T-helper 17 cell (primary cell): ENCODE measurements around the gene PYGM. TPM values are rescaled to one million over a fixed set of nuclear protein-coding genes. Genes with fewer than 3 reads are reported as not detected.

Source experiments
- ATAC-seq: fragments of 150-1000 bp; cut with Tn5 transposase; 2 replicates; pipeline ENCODE4 v1.10.0; 2021; ENCODE audit warnings: mild to moderate bottlenecking, moderate library complexity
- DNase-seq, 3 donors: peaks; one replicate each; pipeline versions ENCODE4 v3.0.0 to v3.0.0-alpha.2; 2020 to 2021
- H3K9me3 ChIP-seq: one replicate; pipeline ENCODE4 v1.7.0; 2013; ENCODE audit warnings: low read length, mild to moderate bottlenecking; ENCODE audit not compliant: control insufficient read depth, poor library complexity, severe bottlenecking
- H3K27ac Mint-ChIP-seq: one replicate; pipeline ENCODE4 v1.8.0; 2022; ENCODE audit warnings: mild to moderate bottlenecking, moderate library complexity, mixed read lengths
- H3K27me3 Mint-ChIP-seq: one replicate; pipeline ENCODE4 v1.8.0; 2022; ENCODE audit warnings: mixed read lengths
- H3K36me3 Mint-ChIP-seq: one replicate; pipeline ENCODE4 v1.8.0; 2022; ENCODE audit warnings: low read depth, mixed read lengths
- H3K4me1 Mint-ChIP-seq: one replicate; pipeline ENCODE4 v1.8.0; 2022; ENCODE audit warnings: mild to moderate bottlenecking, mixed read lengths
- H3K4me3 Mint-ChIP-seq: one replicate; pipeline ENCODE4 v1.8.0; 2022; ENCODE audit warnings: mild to moderate bottlenecking, moderate library complexity, mixed read lengths
- total RNA-seq, 4 donors: library from RNA in 2 of 4; stranded (reverse) in 2 of 4; gene quantifications; one replicate each; pipeline ENCODE4 v1.2.3 and lab custom pipeline; 2022 to 2026

Gene PYGM
- total RNA-seq (10 to 100 TPM; 11.8 to 27.1 TPM), total RNA-seq (lab: John Stamatoyannopoulos, UW) (20.9 to 26.3 reads per million in 2 donors)

GRCh38 chr11:64759722-64760719, at the start of gene PYGM:
Gene PYGM, minus strand, starts transcription at chr11:64759974. Its CDS starts 76 bp downstream, at chr11:64759898.
- no peaks in the 10 kb centered on the region for H3K9me3 ChIP-seq
- Mint-ChIP-seq H3K36me3 (peaks cover 11% of the 10 kb centered on the region), H3K27me3 (no peaks in the 10 kb centered on the region), H3K27ac (peak within 1 kb of the TSS; percentile 95), H3K4me3 (peak within 1 kb of the TSS; percentile 81), H3K4me1 (peaks cover 51% of the 10 kb centered on the region)
- peak; percentile 8 for ATAC-seq
- DNase-seq = no peak

GRCh38 chr11:64805481-64805880, 45.7 kb upstream of the PYGM start:
- Mint-ChIP-seq H3K27ac (no peak overlapping the region), H3K36me3 (peaks cover 5% of the 10 kb centered on the region), H3K4me3 (no peak overlapping the region), H3K27me3 (no peaks in the 10 kb centered on the region), H3K4me1 (peaks cover 31% of the 10 kb centered on the region)
- H3K9me3 ChIP-seq = no peaks in the 10 kb centered on the region
- no peak for DNase-seq
- ATAC-seq = no peak

- Mint-ChIP-seq H3K4me3 (peak overlapping the region; percentile 89), H3K4me1 (peaks cover 24% of the 10 kb centered on the region), H3K36me3 (peaks cover 5% of the 10 kb centered on the region), H3K27ac (peak overlapping the region; percentile 95), H3K27me3 (no peaks in the 10 kb centered on the region)
- ATAC-seq (no peak), DNase-seq (no peak)
- H3K9me3 ChIP-seq = no peaks in the 10 kb centered on the region
Measured at GRCh38 chr11:64804346-64805210, 44.8 kb upstream of the PYGM start.

GRCh38 chr11:64803846-64804345, 44.1 kb upstream of the PYGM start:
- ATAC-seq (no peak), DNase-seq (no peak)
- H3K27ac Mint-ChIP-seq = peak overlapping the region; percentile 95
- peaks cover 21% of the 10 kb centered on the region for H3K4me1 Mint-ChIP-seq
- peaks cover 5% of the 10 kb centered on the region for H3K36me3 Mint-ChIP-seq
- no peaks in the 10 kb centered on the region for H3K9me3 ChIP-seq
- H3K4me3 Mint-ChIP-seq = peak overlapping the region; percentile 89
- no peaks in the 10 kb centered on the region for H3K27me3 Mint-ChIP-seq

- peaks cover 8% of the 10 kb centered on the region for H3K36me3 Mint-ChIP-seq
Measured at GRCh38 chr11:64803158-64803845, 43.5 kb upstream of the PYGM start, which contains the start of gene MAP4K2. Gene MAP4K2, minus strand, starts transcription at chr11:64803214. Its CDS starts 65 bp downstream, at chr11:64803149.

DNA sequence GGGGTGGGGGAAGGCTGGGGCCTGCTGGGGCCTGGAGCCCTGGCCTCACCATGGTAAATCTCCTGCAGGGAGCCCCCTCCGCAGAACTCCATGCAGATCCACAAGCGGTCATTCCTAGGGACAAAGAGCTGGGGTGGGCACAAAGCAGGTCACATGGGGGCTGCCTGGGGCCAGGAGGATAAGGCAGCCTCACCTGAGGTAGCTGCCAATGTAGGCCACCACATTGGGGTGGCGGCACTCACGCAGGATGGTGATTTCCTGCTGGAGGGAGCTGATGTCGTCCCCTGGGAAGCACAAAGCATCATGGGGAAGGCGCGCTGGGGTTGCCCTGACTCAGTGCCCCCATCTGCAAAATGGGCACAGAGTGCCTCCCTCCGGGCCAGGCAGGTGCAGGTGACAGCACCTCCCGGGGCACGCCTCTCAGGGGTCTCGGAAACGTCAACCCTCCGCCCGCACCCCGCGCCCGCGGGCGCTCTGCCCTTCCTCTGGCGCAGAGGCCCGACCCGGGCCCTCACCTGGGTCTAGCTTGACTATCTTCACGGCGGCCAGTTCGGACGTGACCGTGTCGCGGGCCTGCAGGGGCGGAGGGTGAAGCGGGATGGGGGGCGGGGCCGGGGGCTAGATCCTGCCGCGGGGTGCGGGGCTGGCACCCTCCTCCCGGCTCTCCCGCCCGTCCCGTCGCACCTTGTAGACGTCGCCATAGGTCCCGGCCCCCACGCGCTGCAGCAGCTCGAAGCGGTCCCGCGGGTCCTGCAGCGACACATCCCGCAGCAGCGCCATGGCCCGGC, 42.8 kb upstream of the PYGM start:
- DNase-seq (peak in 1 of 3 donors; percentile 45), ATAC-seq (peak; percentile 37)
- Mint-ChIP-seq H3K4me3 (peak overlapping the region; percentile 82), H3K4me1 (peaks cover 24% of the 10 kb centered on the region), H3K27me3 (no peaks in the 10 kb centered on the region), H3K27ac (peak overlapping the region; percentile 95), H3K36me3 (peaks cover 8% of the 10 kb centered on the region)
- H3K9me3 ChIP-seq = no peaks in the 10 kb centered on the region

More at GRCh38 chr11:64803158-64803845, 43.5 kb upstream of the PYGM start, which contains the start of gene MAP4K2:
- peak; percentile 90 to 97 (median 92) for DNase-seq
- Mint-ChIP-seq H3K4me1 (peaks cover 24% of the 10 kb centered on the region), H3K27ac (peak within 1 kb of the TSS; percentile 95), H3K4me3 (peak within 1 kb of the TSS; percentile 89), H3K27me3 (no peaks in the 10 kb centered on the region)
- peak; percentile 93 for ATAC-seq
- H3K9me3 ChIP-seq = no peaks in the 10 kb centered on the region

DNA sequence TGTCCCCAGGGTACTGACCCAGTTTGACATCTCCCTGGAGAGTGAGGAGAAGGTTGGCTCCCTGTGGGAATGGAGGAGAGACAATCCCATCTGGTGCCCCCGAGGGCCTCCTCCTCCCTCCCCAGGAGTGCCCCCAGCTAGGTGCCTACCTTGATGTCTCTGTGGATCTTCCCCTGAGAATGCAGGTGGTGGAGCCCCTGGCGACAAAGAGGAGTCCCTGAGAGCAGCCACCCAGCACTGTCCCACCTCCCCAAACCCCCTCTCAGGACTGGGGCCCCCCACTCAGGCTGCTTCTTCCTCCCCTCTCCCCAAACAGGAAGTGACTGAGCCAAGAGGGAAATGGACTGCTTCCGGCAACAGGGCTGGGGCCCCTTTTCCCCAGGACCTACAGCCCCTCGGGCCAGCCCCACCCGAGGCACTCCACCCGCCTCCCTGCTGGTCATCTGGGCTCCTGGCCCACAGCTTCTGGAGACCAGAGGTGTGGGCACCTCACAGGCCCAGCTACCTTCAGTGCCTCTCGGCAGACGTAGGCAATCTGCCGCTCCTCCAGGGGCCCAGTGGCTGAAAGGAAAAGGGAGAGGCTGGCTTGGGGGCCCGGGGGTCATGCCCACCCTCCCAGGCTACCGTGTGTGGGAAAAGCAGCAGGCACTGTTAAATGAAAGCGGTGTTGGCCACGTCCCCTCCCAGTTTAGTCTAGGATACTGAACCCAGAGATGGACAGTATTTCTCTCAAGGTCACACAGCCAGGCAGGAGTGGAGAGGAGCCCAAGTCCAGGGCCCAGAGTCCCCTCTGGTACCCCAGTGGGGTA, 42.0 kb upstream of the PYGM start:
- no peak for ATAC-seq

DNA sequence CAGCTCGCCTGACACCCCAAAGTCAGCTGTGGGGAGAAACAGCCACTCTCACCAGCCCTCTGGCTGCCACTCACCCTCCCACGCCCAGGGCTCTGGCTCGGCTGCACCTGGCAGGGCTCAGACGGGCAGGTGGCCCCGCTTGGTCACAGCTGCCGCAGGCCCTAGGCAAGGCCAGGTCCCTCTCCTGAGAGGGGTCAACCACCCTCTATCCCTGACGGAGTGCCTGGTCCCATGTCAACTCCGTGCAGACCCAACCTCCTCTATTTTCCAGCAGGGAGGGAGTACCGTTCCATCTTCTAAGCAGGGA, 41.3 kb upstream of the PYGM start:
- Mint-ChIP-seq H3K4me3 (peak overlapping the region; percentile 69), H3K27ac (peak overlapping the region; percentile 80), H3K36me3 (peaks cover 4% of the 10 kb centered on the region), H3K4me1 (peaks cover 20% of the 10 kb centered on the region), H3K27me3 (no peaks in the 10 kb centered on the region)
- ATAC-seq = no peak
- H3K9me3 ChIP-seq = no peaks in the 10 kb centered on the region
- DNase-seq = no peak

More for the DNA sequence above, 42.0 kb upstream of the PYGM start:
- Mint-ChIP-seq H3K36me3 (peaks cover 7% of the 10 kb centered on the region), H3K4me1 (peaks cover 20% of the 10 kb centered on the region), H3K27me3 (no peaks in the 10 kb centered on the region), H3K27ac (peak overlapping the region; percentile 80), H3K4me3 (peak overlapping the region; percentile 82)
- H3K9me3 ChIP-seq = no peaks in the 10 kb centered on the region
- DNase-seq = no peak

- peaks cover 4% of the 10 kb centered on the region for H3K36me3 Mint-ChIP-seq
- H3K27me3 Mint-ChIP-seq = no peaks in the 10 kb centered on the region
- H3K4me3 Mint-ChIP-seq = peak overlapping the region; percentile 69
- H3K9me3 ChIP-seq = no peaks in the 10 kb centered on the region
- no peak for DNase-seq
- H3K27ac Mint-ChIP-seq = no peak overlapping the region
- peaks cover 20% of the 10 kb centered on the region for H3K4me1 Mint-ChIP-seq
- no peak for ATAC-seq
Measured at GRCh38 chr11:64800303-64801157, 40.8 kb upstream of the PYGM start.

DNA sequence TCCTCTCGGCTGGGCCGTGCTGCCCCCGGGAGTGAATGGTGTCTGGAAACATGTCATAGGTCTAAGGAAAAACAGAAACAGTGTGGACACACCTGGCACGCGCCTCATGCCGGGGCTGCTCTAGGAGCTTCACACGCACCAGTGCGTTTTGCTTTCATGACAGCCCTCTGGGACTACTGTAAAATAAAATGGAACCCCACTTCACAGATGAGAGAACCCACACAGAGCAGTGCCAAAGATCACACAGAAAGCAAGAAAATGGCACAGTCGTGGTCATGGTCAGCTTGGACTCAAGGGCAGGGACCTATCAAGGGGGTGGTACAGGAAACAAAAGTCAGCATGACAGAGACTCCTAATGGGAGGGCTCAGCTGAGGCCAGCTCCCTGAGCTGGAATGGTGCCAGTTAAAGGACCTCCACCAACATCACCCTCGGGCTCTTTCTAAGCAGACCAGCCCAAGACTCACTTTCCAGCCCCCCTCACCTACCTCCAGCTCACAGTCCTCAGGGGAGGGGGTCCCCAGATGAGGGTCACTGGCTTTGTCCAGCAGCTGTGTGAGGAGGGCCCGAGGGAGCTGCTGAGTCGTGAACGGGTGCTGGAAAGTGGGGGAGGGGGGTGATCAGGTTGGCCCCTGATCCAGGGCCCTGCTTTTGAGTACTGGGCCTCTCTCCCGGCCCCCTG, 40.0 kb upstream of the PYGM start:
- H3K27ac Mint-ChIP-seq = peak overlapping the region; percentile 4
- ATAC-seq (no peak), DNase-seq (no peak)
- H3K36me3 Mint-ChIP-seq = peaks cover 4% of the 10 kb centered on the region
- no peaks in the 10 kb centered on the region for H3K27me3 Mint-ChIP-seq
- peaks cover 22% of the 10 kb centered on the region for H3K4me1 Mint-ChIP-seq
- H3K9me3 ChIP-seq = no peaks in the 10 kb centered on the region
- no peak overlapping the region for H3K4me3 Mint-ChIP-seq
